Measurements from ENCODE around the gene MTPN.

Gene MTPN

GRCh38 chr7:135894816-135895215 is 82.3 kb downstream of the MTPN start:
- H3K4me2 ChIP-seq (ENCODE audit: low read length), result no peak overlapping the region
- no peaks in the 10 kb centered on the region for H3K36me3 ChIP-seq (ENCODE audit: control insufficient read depth, insufficient read depth, low read length)
- no peaks in the 10 kb centered on the region for H3K4me1 ChIP-seq
- H3K79me2 ChIP-seq, result no peaks in the 10 kb centered on the region
- H3K9ac ChIP-seq, result no peak overlapping the region
- no peaks in the 10 kb centered on the region for H3K9me3 ChIP-seq (ENCODE audit: control insufficient read depth, low read length)
- H3K4me3 ChIP-seq (ENCODE audit: low read depth, low read length), result no peak overlapping the region
- TF ChIP-seq, protein P1, sequence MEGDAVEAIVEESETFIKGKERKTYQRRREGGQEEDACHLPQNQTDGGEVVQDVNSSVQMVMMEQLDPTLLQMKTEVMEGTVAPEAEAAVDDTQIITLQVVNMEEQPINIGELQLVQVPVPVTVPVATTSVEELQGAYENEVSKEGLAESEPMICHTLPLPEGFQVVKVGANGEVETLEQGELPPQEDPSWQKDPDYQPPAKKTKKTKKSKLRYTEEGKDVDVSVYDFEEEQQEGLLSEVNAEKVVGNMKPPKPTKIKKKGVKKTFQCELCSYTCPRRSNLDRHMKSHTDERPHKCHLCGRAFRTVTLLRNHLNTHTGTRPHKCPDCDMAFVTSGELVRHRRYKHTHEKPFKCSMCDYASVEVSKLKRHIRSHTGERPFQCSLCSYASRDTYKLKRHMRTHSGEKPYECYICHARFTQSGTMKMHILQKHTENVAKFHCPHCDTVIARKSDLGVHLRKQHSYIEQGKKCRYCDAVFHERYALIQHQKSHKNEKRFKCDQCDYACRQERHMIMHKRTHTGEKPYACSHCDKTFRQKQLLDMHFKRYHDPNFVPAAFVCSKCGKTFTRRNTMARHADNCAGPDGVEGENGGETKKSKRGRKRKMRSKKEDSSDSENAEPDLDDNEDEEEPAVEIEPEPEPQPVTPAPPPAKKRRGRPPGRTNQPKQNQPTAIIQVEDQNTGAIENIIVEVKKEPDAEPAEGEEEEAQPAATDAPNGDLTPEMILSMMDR (IDR thresholded peaks at IDR 0.05), result no peak
- H2AFZ ChIP-seq, result no peak overlapping the region
- no peak overlapping the region for H3K27ac ChIP-seq
- H3K27me3 ChIP-seq (ENCODE audit: control insufficient read depth, insufficient read depth, low read length), result no peaks in the 10 kb centered on the region

DNA sequence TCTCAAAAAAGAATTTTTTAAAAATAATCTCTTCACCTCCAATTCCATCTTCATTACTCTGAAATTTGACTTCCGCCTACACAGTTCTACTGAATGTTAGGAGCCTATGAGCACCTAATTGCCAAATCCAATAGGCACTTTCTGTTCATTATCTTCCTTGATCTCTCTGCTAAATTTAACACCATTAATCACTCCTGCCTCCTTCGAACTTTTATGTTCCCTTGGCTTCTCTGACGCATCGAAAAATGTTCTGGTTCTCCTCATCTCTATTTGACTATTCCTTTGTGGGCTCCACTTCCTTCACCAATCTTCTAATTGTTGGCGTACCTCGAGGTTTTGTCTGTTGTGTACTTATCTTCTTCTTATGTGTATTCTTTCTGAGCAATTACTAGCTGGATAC is 87.3 kb downstream of the MTPN start:
- no peaks in the 10 kb centered on the region for H3K4me1 ChIP-seq
- H3K4me3 ChIP-seq (ENCODE audit: low read depth, low read length), result no peak overlapping the region
- no peaks in the 10 kb centered on the region for H3K36me3 ChIP-seq (ENCODE audit: control insufficient read depth, insufficient read depth, low read length)
- no peaks in the 10 kb centered on the region for H3K27me3 ChIP-seq (ENCODE audit: control insufficient read depth, insufficient read depth, low read length)
- no peak overlapping the region for H3K4me2 ChIP-seq (ENCODE audit: low read length)
- H3K79me2 ChIP-seq, result no peaks in the 10 kb centered on the region
- H3K9me3 ChIP-seq (ENCODE audit: control insufficient read depth, low read length), result no peaks in the 10 kb centered on the region
- TF ChIP-seq, protein P1 (IDR thresholded peaks at IDR 0.05), result no peak
- H3K9ac ChIP-seq, result no peak overlapping the region
- no peak overlapping the region for H2AFZ ChIP-seq
- H3K27ac ChIP-seq, result no peak overlapping the region

DNA sequence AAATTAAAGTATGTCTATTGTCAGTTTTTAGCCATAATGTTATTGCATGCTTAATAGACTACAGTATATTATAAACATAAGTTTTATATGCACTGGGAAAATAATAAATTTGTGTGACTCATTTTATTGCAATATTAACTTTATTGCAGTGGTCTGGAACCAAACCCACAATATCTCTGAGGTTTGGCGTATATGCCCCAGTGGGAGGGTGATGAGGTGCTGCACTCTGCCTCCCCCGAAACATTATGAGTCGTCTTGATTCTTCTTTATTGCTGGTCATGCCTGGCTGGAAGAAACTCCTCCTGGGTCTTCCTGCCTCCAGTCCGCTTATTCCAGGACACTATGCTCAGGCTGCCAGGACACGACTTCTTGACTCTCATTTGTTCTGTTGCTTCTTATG is 88.4 kb downstream of the MTPN start:
- TF ChIP-seq, protein P1 (IDR thresholded peaks at IDR 0.05), result no peak
- H3K4me1 ChIP-seq, result no peaks in the 10 kb centered on the region
- H3K27me3 ChIP-seq (ENCODE audit: control insufficient read depth, insufficient read depth, low read length), result no peaks in the 10 kb centered on the region
- H3K79me2 ChIP-seq, result no peaks in the 10 kb centered on the region
- no peaks in the 10 kb centered on the region for H3K9me3 ChIP-seq (ENCODE audit: control insufficient read depth, low read length)
- H2AFZ ChIP-seq, result no peak overlapping the region
- H3K27ac ChIP-seq, result no peak overlapping the region
- H3K36me3 ChIP-seq (ENCODE audit: control insufficient read depth, insufficient read depth, low read length), result no peaks in the 10 kb centered on the region
- no peak overlapping the region for H3K4me2 ChIP-seq (ENCODE audit: low read length)
- no peak overlapping the region for H3K4me3 ChIP-seq (ENCODE audit: low read depth, low read length)
- no peak overlapping the region for H3K9ac ChIP-seq

GRCh38 chr7:135886345-135887132 is 90.6 kb downstream of the MTPN start:
- no peaks in the 10 kb centered on the region for H3K36me3 ChIP-seq (ENCODE audit: control insufficient read depth, insufficient read depth, low read length)
- TF ChIP-seq, protein P1 (IDR thresholded peaks at IDR 0.05), result no peak
- H3K27me3 ChIP-seq (ENCODE audit: control insufficient read depth, insufficient read depth, low read length), result no peaks in the 10 kb centered on the region
- H3K9me3 ChIP-seq (ENCODE audit: control insufficient read depth, low read length), result no peaks in the 10 kb centered on the region
- no peaks in the 10 kb centered on the region for H3K4me1 ChIP-seq
- H3K9ac ChIP-seq, result no peak overlapping the region
- H3K27ac ChIP-seq, result no peak overlapping the region
- H3K4me2 ChIP-seq (ENCODE audit: low read length), result no peak overlapping the region
- no peak overlapping the region for H3K4me3 ChIP-seq (ENCODE audit: low read depth, low read length)
- no peaks in the 10 kb centered on the region for H3K79me2 ChIP-seq
- no peak overlapping the region for H2AFZ ChIP-seq
